Measurements from ENCODE around the gene PBX3. TPM values are rescaled to one million over a fixed set of nuclear protein-coding genes. Genes with fewer than 3 reads are reported as not detected.

Gene PBX3
- total RNA-seq, 1 experiment from 2014 or later, result 7.7 TPM

DNA sequence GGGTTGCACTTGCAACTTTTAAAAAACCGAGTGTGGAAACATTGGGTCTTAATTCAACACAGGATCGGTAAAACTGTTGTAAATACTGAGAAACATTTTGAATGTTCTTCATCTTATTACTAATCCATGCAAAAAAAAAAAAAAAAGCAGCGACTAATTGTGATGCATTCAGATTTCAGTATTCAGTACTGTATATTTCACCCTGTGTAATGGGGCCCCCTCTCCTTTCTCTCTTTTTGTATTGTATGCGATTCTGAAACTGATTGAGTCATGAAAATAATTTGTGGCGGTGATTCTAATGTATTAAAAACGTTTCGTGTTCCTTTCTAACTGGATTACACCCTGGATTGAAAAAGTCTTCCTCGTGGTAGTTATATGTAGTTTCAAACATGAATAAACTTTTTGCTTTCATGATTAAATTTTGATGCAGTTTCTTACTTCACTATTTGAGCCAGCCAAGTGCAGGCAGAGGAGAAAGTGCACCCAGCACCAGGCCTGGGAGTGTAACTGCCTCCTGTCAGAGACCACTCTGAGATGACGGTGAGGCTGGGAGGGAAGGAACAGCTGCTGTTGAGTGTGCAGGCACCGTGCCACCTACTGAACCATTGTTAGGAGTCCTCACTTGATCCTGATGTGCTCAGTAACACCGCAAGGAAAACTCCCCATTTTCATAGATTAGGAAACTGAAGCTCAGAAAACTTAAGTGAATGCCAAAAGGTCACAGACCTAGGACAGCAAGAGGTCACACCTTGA lies 220.0 kb downstream of the PBX3 start:
- Histone ChIP-seq H3K36me3 (ENCODE audit: control insufficient read depth, insufficient read depth, low read length) (no peaks in the 10 kb centered on the region), H3K9me3 (no peaks in the 10 kb centered on the region), H3K4me1 (no peaks in the 10 kb centered on the region), H3K27me3 (replicated peaks; ENCODE audit: control insufficient read depth, insufficient read depth, low read length) (no peaks in the 10 kb centered on the region), H3K4me3 (ENCODE audit: low read depth, low read length) (no peak overlapping the region)
- BruUV-seq (replicated peaks), result no TSS peak
- intact Hi-C loops (cut with micrococcal nuclease; ENCODE audit: unreplicated experiment), result no loop called here
- no peak overlapping the region for H3K4me3 Mint-ChIP-seq (ENCODE audit: unreplicated experiment)
- CTCF ChIA-PET, result no interaction called here
- no peaks in the 10 kb centered on the region for H3K4me1 Mint-ChIP-seq (ENCODE audit: low read depth, unreplicated experiment)
- H3K27me3 Mint-ChIP-seq (ENCODE audit: insufficient read depth, unreplicated experiment), result no peaks in the 10 kb centered on the region
- H3K9me3 Mint-ChIP-seq (ENCODE audit: unreplicated experiment), result no peaks in the 10 kb centered on the region
- no peak for DNase-seq
- H3K27ac Mint-ChIP-seq (ENCODE audit: unreplicated experiment), result no peak overlapping the region
- no peaks in the 10 kb centered on the region for H3K36me3 Mint-ChIP-seq (ENCODE audit: insufficient read depth, unreplicated experiment)
- TF ChIP-seq, protein P1, sequence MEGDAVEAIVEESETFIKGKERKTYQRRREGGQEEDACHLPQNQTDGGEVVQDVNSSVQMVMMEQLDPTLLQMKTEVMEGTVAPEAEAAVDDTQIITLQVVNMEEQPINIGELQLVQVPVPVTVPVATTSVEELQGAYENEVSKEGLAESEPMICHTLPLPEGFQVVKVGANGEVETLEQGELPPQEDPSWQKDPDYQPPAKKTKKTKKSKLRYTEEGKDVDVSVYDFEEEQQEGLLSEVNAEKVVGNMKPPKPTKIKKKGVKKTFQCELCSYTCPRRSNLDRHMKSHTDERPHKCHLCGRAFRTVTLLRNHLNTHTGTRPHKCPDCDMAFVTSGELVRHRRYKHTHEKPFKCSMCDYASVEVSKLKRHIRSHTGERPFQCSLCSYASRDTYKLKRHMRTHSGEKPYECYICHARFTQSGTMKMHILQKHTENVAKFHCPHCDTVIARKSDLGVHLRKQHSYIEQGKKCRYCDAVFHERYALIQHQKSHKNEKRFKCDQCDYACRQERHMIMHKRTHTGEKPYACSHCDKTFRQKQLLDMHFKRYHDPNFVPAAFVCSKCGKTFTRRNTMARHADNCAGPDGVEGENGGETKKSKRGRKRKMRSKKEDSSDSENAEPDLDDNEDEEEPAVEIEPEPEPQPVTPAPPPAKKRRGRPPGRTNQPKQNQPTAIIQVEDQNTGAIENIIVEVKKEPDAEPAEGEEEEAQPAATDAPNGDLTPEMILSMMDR (IDR thresholded peaks at IDR 0.05; ENCODE audit: insufficient read depth in 1 of 2, low read depth in 1 of 2, low read length in 1 of 2, severe bottlenecking in 1 of 2, unreplicated experiment in 1 of 2), result no peak
- POLR2A ChIA-PET, result no interaction called here

DNA sequence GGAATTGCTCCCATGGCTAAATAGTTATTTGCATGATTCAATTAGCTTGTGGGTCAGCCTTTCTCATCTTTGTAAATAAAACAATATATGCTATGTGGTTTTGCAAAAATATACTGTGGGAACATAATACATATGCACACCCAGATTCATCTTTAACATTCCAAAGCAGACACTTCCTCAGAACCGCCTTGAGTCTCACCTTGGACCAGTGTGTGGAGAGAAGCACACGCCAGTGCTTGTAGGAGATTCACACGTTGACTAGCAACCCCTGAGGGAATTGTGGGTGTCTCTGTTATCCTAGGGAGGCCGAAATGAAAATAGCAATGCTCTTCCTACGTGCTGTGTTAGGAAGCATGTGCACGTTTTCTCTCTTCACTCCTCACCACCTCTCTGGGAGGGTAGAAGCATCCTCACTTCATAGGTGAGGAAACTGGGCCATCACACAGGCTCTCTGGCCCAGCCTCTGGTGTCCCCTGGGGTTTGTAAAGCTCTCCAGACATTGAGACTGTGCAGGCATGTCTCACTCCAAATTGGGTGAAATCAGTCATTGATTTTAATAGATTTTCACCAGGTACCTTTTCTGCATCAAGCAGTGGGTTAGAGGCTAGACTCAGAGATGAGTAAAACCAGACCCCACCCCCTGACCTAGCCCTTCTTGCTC lies 221.7 kb downstream of the PBX3 start:
- no peaks in the 10 kb centered on the region for H3K4me1 Mint-ChIP-seq (ENCODE audit: low read depth, unreplicated experiment)
- Histone ChIP-seq H3K4me1 (no peaks in the 10 kb centered on the region), H3K36me3 (ENCODE audit: control insufficient read depth, insufficient read depth, low read length) (no peaks in the 10 kb centered on the region), H3K4me3 (ENCODE audit: low read depth, low read length) (no peak overlapping the region), H3K9me3 (no peaks in the 10 kb centered on the region), H3K27me3 (replicated peaks; ENCODE audit: control insufficient read depth, insufficient read depth, low read length) (no peaks in the 10 kb centered on the region)
- H3K9me3 Mint-ChIP-seq (ENCODE audit: unreplicated experiment), result no peaks in the 10 kb centered on the region
- TF ChIP-seq, protein P1 (IDR thresholded peaks at IDR 0.05; ENCODE audit: insufficient read depth in 1 of 2, low read depth in 1 of 2, low read length in 1 of 2, severe bottlenecking in 1 of 2, unreplicated experiment in 1 of 2), result no peak
- intact Hi-C loops (cut with micrococcal nuclease; ENCODE audit: unreplicated experiment), result no loop called here
- H3K4me3 Mint-ChIP-seq (ENCODE audit: unreplicated experiment), result no peak overlapping the region
- ChIA-PET POLR2A (no interaction called here), CTCF (no interaction called here)
- no peak overlapping the region for H3K27ac Mint-ChIP-seq (ENCODE audit: unreplicated experiment)
- no peaks in the 10 kb centered on the region for H3K36me3 Mint-ChIP-seq (ENCODE audit: insufficient read depth, unreplicated experiment)
- no peak for DNase-seq
- no TSS peak for BruUV-seq (replicated peaks)
- H3K27me3 Mint-ChIP-seq (ENCODE audit: insufficient read depth, unreplicated experiment), result no peaks in the 10 kb centered on the region

DNA sequence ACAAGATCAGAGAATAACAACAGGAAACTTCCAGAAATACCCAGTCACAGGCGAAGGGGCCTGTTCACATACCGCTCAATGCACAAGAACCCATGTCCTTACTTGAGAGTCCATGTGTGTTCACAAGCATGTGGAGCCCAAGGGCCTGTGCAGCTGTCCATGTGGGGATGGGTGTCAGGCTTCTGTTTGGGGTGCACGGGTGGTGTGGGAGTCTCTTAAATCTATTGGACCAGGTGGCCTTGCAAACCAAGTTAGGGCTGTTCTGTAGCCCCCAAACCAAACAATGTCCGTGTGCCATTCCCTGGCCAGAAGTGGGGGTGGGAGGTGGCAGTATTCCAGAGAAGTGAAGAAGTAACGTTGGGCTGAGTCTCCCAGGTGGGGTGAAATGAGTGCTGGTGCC lies 222.3 kb downstream of the PBX3 start:
- Histone ChIP-seq H3K27me3 (replicated peaks; ENCODE audit: control insufficient read depth, insufficient read depth, low read length) (no peaks in the 10 kb centered on the region), H3K4me3 (ENCODE audit: low read depth, low read length) (no peak overlapping the region), H3K4me1 (no peaks in the 10 kb centered on the region), H3K36me3 (ENCODE audit: control insufficient read depth, insufficient read depth, low read length) (no peaks in the 10 kb centered on the region), H3K9me3 (no peaks in the 10 kb centered on the region)
- Mint-ChIP-seq H3K4me3 (ENCODE audit: unreplicated experiment) (no peak overlapping the region), H3K9me3 (ENCODE audit: unreplicated experiment) (no peaks in the 10 kb centered on the region), H3K4me1 (ENCODE audit: low read depth, unreplicated experiment) (no peaks in the 10 kb centered on the region), H3K27ac (ENCODE audit: unreplicated experiment) (no peak overlapping the region), H3K27me3 (ENCODE audit: insufficient read depth, unreplicated experiment) (no peaks in the 10 kb centered on the region), H3K36me3 (ENCODE audit: insufficient read depth, unreplicated experiment) (no peaks in the 10 kb centered on the region)
- no TSS peak for BruUV-seq (replicated peaks)
- intact Hi-C loops (cut with micrococcal nuclease; ENCODE audit: unreplicated experiment), result no loop called here
- ChIA-PET POLR2A (no interaction called here), CTCF (no interaction called here)
- DNase-seq, result no peak
- TF ChIP-seq, protein P1 (IDR thresholded peaks at IDR 0.05; ENCODE audit: insufficient read depth in 1 of 2, low read depth in 1 of 2, low read length in 1 of 2, severe bottlenecking in 1 of 2, unreplicated experiment in 1 of 2), result no peak

All from Caco-2 (cell line).